Astrocyte of the hippocampus (primary cell): ENCODE data around the gene SH2D4B.

Experiments used
- DNase-seq: peaks from one replicate; pipeline ENCODE4 v3.0.0; 2011; ENCODE audit warnings: low read depth, low spot score

Gene SH2D4B

DNA sequence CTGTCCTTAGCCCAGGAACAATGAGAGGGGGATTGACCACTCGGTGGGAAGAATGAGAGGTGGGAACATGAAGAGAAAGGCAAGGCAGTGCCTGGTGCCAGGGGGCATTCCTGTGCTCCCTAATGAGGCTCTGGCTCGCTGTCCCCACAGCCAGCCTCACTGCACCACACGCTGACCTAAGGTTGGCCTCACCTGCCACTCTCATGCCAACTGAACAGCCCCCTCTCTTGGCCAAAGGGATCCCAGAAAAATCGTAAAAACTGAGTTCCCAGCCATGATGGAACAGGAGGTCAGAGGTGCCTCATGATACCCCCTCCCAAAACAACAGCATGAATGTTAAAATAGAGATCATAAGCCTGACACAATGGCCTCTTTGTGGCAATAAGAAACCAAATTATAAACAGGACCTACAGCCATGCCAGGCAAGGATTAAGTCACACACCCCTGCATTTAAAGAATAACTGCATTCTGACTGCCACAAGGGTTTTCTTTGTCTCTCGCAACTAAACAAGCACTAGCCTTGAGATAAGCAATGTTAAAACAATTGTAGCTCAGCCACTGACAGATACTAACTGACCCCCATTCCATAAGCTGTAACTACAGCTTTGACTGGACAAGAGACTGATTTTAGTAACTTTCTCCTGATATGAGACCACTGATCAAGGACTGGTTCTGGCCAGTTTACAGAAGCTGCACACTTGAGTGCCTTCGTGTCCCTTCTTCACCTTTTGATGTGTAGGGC is 149.2 kb downstream of the SH2D4B start:
- no peak for DNase-seq

DNA sequence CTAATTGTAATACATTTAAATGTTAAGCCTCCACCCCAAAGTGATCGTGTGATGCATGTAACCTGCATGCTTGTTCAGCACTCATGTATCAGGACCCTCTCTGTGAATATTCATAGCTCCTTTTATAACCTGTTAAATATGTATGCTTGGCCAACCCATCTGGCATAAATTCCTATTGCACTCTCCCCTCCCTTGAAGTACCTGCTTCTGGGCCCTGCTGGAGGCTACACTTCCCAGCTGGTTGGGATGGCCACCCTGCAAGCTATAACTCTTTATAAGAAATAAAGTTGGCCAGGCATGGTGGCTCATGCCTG is 149.7 kb downstream of the SH2D4B start:
- no peak for DNase-seq

- DNase-seq = no peak
Measured at GRCh38 chr10:80690434-80690833, 152.7 kb downstream of the SH2D4B start.

DNA sequence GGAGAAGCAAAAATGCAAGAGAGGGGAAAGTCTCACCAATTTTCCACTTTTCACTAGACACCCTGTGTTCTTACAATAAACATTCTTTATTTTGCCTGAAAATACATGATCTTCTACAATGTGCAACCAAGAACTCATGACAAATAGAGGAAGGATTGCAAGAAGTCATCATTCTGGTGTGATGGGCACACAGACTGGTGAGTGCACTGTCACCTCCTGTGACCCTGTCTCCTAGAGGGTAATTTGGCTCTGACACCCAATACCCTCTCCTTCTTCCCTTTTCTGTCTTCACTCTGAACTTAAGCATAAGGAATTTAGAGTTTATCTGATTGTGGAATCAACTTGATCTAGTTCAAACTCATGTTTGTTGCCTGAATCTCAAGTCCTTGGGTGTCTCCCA is 153.7 kb downstream of the SH2D4B start:
- no peak for DNase-seq

GRCh38 chr10:80693565-80693964 is 155.9 kb downstream of the SH2D4B start:
- no peak for DNase-seq

- no peak for DNase-seq
Measured at GRCh38 chr10:80694930-80695329, 157.2 kb downstream of the SH2D4B start.
